Bronchial epithelial cell (primary cell): ENCODE measurements around the gene IL4I1. TPM values are rescaled to one million over a fixed set of nuclear protein-coding genes. Genes with fewer than 3 reads are reported as not detected.

ENCODE experiments used
- DNase-seq: peaks from one replicate; pipeline ENCODE4 v3.0.0-alpha.2; 2010; ENCODE audit warnings: low read depth
- FAIRE-seq: peaks from 2 replicates; lab custom pipeline; 2011; peaks lifted over from hg19 to GRCh38; lab: Jason Lieb, UNC
- H3K27me3 ChIP-seq: 2 replicates; pipeline ENCODE4 v1.5.1; 2011; ENCODE audit warnings: low read length; ENCODE audit not compliant: control insufficient read depth, insufficient read depth
- H3K36me3 ChIP-seq: 2 replicates; pipeline ENCODE4 v1.5.1; 2011; ENCODE audit warnings: low read length; ENCODE audit not compliant: control insufficient read depth, insufficient read depth
- H3K4me3 ChIP-seq: 2 replicates; pipeline ENCODE4 v1.5.1; 2011; ENCODE audit warnings: mild to moderate bottlenecking, low read depth, low read length, control low read depth
- CTCF ChIP-seq: IDR thresholded peaks from 2 replicates; pipeline ENCODE4 v1.5.1; 2011; ENCODE audit warnings: mild to moderate bottlenecking, moderate library complexity, low read length, control low read depth, inconsistent platforms; ENCODE audit not compliant: insufficient read depth, severe bottlenecking
- total RNA-seq: library from RNA; depleted of rRNA; stranded (reverse); fragments of >200 nt; gene quantifications from 2 replicates; pipeline ENCODE4 v1.2.1, GENCODE V29; 2014

The IL4I1 gene
- total RNA-seq, 1 donor from 2014 or later: 0.26 TPM

DNA sequence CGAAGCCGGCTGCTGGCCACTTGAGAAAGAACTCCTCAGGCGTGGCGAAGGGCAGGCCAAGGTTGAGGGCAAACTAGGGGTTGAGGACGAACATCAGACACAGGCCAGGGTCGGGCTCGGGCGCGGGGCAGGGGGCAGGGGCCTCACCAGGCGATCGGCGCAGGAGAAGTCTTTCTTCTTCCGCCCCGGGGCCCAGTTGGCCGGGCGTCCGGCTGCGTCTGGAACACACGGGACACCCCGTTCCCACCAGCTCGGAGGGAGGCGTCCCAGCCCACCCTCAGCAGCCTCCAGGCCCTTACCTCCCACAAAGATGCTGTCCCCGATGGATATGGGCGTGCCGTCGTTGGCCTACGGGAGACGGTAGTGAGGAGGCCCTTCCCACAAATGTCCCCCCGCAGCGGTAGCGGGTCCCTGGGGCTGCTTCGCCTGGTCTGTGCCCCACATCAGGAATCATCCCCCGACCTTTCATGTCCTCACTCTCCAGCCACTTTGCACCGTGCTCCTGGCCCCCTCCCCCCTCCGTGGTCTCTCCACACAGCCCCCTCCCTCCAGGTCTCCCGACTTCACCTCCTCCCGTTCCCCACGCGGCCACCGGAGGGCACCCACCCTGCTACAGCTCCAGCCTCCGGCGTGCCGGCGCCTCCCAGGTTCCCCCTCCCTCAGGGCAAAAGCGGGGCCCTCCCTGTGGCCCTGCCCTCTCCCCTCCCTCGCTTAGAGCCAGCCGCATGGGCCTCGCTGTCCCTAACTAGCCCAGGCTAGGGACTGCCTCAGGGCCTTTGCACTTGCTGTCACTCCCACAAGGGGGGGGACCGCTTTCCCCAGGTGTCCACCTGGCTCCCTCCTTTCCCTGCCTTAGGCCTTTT is 34.1 kb downstream of the IL4I1 start:
- Histone ChIP-seq H3K27me3 (no peaks in the 10 kb centered on the region), H3K4me3 (no peak overlapping the region), H3K36me3 (peaks cover 29% of the 10 kb centered on the region)
- no peak for FAIRE-seq
- no peak for TF ChIP-seq CTCF
- DNase-seq: no peak

GRCh38 chr19:49861541-49862378 is 34.9 kb downstream of the IL4I1 start:
- DNase-seq: no peak

DNA sequence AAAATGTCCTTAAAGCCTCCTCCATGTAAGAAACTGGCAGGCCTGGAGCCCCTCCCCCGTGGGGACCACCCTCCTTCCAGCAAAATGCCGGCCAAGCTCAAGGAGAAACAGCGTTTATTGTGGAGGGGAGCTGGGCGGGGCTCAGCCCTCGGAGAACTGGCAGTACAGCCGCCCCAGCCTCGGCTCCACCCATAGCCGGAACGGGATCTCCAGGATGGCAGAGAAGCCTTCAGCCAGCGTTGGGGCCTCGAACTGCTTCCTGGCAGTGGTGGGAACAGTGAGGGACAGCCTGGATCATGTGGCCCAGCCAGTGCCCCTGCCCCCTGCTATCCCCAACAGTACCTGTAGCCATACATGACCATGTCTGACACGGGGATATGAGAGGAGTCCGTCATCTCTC is 35.6 kb downstream of the IL4I1 start:
- FAIRE-seq: no peak
- H3K4me3 ChIP-seq: no peak overlapping the region

More at GRCh38 chr19:49861541-49862378, 34.9 kb downstream of the IL4I1 start:
- Histone ChIP-seq H3K27me3 (no peaks in the 10 kb centered on the region), H3K36me3 (peaks cover 30% of the 10 kb centered on the region), H3K4me3 (no peak overlapping the region)
- no peak for TF ChIP-seq CTCF
- FAIRE-seq: no peak

GRCh38 chr19:49860336-49861102 is 36.2 kb downstream of the IL4I1 start:
- Histone ChIP-seq H3K4me3 (no peak overlapping the region), H3K27me3 (no peaks in the 10 kb centered on the region), H3K36me3 (peaks cover 30% of the 10 kb centered on the region)
- DNase-seq (no peak), FAIRE-seq (no peak)
- no peak for TF ChIP-seq CTCF

More for the DNA sequence above, 35.6 kb downstream of the IL4I1 start:
- Histone ChIP-seq H3K36me3 (peaks cover 30% of the 10 kb centered on the region), H3K27me3 (no peaks in the 10 kb centered on the region)
- DNase-seq: no peak
- no peak for TF ChIP-seq CTCF

GRCh38 chr19:49859682-49860335 is 36.9 kb downstream of the IL4I1 start:
- H3K4me3 ChIP-seq: no peak overlapping the region
- FAIRE-seq (no peak), DNase-seq (no peak)
- H3K36me3 ChIP-seq: peaks cover 31% of the 10 kb centered on the region
- TF ChIP-seq CTCF: no peak
- no peaks in the 10 kb centered on the region for H3K27me3 ChIP-seq
